Measurements from ENCODE around the gene ADAM20. TPM values are rescaled to one million over a fixed set of nuclear protein-coding genes. Genes with fewer than 3 reads are reported as not detected.

ADAM20 gene
- polyA plus RNA-seq, 4 donors, result 0.06 to 0.16 (median 0.10) TPM; not detected in 1

Other genes with a start within 250 kb of the ADAM20 start
- gene COX16, start 175.3 kb downstream of the ADAM20 start, polyA plus RNA-seq (ENCODE audit: insufficient read length in 4 of 4), result 100 to 1,000 TPM in 1 of 4 donors, 10 to 100 TPM in 3; 82.3 to 102 (median 97.6) TPM
- 10 to 100 TPM; 36.7 to 50.4 (median 45.7) TPM for gene SYNJ2BP, start 117.9 kb downstream of the ADAM20 start, polyA plus RNA-seq (ENCODE audit: insufficient read length in 4 of 4)
- under 1 TPM; 0.16 to 0.43 (median 0.30) TPM for gene ADAM21, start 82.8 kb downstream of the ADAM20 start, polyA plus RNA-seq (ENCODE audit: insufficient read length in 4 of 4)
- 10 to 100 TPM; 33.3 to 43.8 (median 42.0) TPM for gene MED6, start 65.7 kb upstream of the ADAM20 start, polyA plus RNA-seq (ENCODE audit: insufficient read length in 4 of 4)
- 1 to 10 TPM; 3.2 to 3.8 (median 3.7) TPM for gene TTC9, start 106.9 kb upstream of the ADAM20 start, polyA plus RNA-seq (ENCODE audit: insufficient read length in 4 of 4)